ENCODE results near the gene KCND1.

DNA sequence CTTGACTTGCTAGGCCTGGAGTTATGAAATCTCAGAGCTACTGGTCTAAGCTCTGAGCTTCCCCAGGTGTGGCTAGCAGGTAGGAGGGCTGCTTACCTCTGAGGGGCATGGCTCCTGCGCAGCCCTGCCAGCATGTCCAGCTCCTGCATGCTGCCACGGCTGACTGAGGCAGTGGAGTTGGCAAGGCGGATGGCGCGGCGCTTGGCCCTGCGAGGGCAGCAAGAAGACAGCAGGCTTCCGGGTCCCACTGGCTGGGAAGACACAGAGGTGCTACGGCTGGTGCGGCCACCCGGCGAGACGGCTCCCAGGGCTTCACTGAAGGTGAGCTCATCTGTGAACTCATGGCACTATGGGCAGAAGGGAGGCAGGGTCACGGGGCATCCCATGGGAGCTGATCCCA lies 5.7 kb downstream of the KCND1 start:
- no peak for TF ChIP-seq CTCF (IDR thresholded peaks at IDR 0.05; ENCODE audit: insufficient read depth, low read length, poor library complexity, severe bottlenecking)
- no peak for TF ChIP-seq EZH2phosphoT487 (conservative IDR thresholded peaks at IDR 0.05; ENCODE audit: low read length)
